SK-N-SH treated with all-trans-retinoic acid at 6 μM for 48 hours (cell line): ENCODE data around the gene METTL6.

Experiments used
- ARNTL ChIP-seq: fragments of 450-650 bp; formaldehyde crosslinking; IDR thresholded peaks from 2 replicates; pipeline ENCODE4 v1.5.0; 2020; ENCODE audit warnings: low read depth, mild to moderate bottlenecking, moderate library complexity, borderline replicate concordance

The METTL6 gene

GRCh38 chr3:15360788-15361493 lies 66.4 kb downstream of the METTL6 start (continued):
- TF ChIP-seq ARNTL: no peak
